ENCODE data around the gene TMC8. TPM values are rescaled to one million over a fixed set of nuclear protein-coding genes. Genes with fewer than 3 reads are reported as not detected.
A peak's percentile ranks its signal among the peaks of the same experiment; 100 is the strongest.
"Not testable (repeated sequence)": the region's sequence is repeated elsewhere in the genome, so short reads cannot be mapped to it uniquely, and the experiment has no call there.

TMC8 gene
- total RNA-seq, 1 donor = not detected

- DNase-seq (ENCODE audit: low read depth) = no peak
- no peak for TF ChIP-seq CTCF (IDR thresholded peaks at IDR 0.05; ENCODE audit: insufficient read depth, low read length)
- H3K4me3 ChIP-seq (ENCODE audit: low read depth, low read length) = no peak overlapping the region
Measured at GRCh38 chr17:78113804-78114785, 16.5 kb upstream of the TMC8 start.

GRCh38 chr17:78114831-78115723, 15.5 kb upstream of the TMC8 start:
- H3K4me3 ChIP-seq (ENCODE audit: low read depth, low read length) = no peak overlapping the region
- DNase-seq (ENCODE audit: low read depth) = no peak
- TF ChIP-seq CTCF (IDR thresholded peaks at IDR 0.05; ENCODE audit: insufficient read depth, low read length) = no peak

- H3K4me3 ChIP-seq (ENCODE audit: low read depth, low read length); DNase-seq (ENCODE audit: low read depth): not testable (repeated sequence)
Measured at GRCh38 chr17:78115803-78116202, 14.8 kb upstream of the TMC8 start.

GRCh38 chr17:78116411-78116810, 14.2 kb upstream of the TMC8 start:
- no peak for DNase-seq (ENCODE audit: low read depth)
- no peak overlapping the region for H3K4me3 ChIP-seq (ENCODE audit: low read depth, low read length)
- TF ChIP-seq CTCF (IDR thresholded peaks at IDR 0.05; ENCODE audit: insufficient read depth, low read length) = no peak

- H3K4me3 ChIP-seq (ENCODE audit: low read depth, low read length) = no peak overlapping the region
- DNase-seq (ENCODE audit: low read depth) = no peak
- peak; percentile 14 for TF ChIP-seq CTCF (IDR thresholded peaks at IDR 0.05; ENCODE audit: insufficient read depth, low read length)
Measured at GRCh38 chr17:78117027-78117981, 13.3 kb upstream of the TMC8 start.

- TF ChIP-seq CTCF (IDR thresholded peaks at IDR 0.05; ENCODE audit: insufficient read depth, low read length) = no peak
Measured at GRCh38 chr17:78118801-78119241, 11.8 kb upstream of the TMC8 start.

More at GRCh38 chr17:78118801-78119241, 11.8 kb upstream of the TMC8 start:
- no peak for DNase-seq (ENCODE audit: low read depth)
- H3K4me3 ChIP-seq (ENCODE audit: low read depth, low read length) = no peak overlapping the region
